Cerebellar cortex (tissue), 1 donor: ENCODE data around the gene CSN2.
"Not testable (repeated sequence)": the region's sequence is repeated elsewhere in the genome, so short reads cannot be mapped to it uniquely, and the experiment has no call there.

Experiments used
- DNase-seq: peaks from one replicate; pipeline ENCODE4 v3.0.0-alpha.2; 2015; ENCODE audit warnings: low spot score

CSN2 gene, protein sequence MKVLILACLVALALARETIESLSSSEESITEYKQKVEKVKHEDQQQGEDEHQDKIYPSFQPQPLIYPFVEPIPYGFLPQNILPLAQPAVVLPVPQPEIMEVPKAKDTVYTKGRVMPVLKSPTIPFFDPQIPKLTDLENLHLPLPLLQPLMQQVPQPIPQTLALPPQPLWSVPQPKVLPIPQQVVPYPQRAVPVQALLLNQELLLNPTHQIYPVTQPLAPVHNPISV

DNA sequence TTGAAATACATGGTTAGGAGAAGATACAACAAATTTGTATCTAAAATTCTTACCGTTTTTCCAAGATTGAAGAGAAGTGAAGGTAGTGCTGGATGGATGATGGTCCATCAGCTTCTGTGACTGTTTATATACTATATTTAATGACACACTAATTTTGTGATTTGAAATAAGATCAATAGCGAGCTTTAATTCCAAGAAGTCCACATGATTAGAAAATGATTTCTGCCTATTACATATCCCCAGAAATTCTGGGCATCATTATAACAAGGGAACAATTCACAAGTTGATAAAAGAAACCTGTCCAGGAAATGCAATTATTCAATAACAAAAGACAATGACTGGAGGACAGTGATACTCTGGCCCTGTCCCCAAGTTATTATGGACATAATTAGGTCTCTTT, at the start of gene CSN2:
Gene CSN2 (minus strand): TSS at position 101 of the 400 bp plus-strand sequence. CDS start 4,733 bp downstream, outside the sequence.
- DNase-seq, result no peak

DNA sequence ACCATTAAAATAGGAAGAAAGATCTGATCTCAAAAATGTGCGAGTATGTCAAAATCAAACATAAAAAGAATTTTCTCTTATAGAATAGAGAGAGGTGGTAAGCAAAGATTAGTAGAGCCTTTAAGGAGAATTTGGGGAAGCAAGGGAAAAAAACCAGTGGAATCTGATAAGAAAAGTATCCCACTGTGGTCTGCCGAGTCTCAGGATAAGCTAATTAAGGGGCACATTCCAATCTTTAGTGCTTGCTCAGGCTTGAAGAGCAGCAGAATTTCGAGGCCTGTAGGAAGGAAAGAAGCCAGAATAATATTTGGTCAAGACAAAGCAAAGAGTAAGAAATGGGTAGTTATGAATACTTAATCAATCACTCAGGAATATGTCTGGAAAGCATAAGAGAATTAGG, 43.2 kb upstream of the CSN2 start:
- no peak for DNase-seq

DNA sequence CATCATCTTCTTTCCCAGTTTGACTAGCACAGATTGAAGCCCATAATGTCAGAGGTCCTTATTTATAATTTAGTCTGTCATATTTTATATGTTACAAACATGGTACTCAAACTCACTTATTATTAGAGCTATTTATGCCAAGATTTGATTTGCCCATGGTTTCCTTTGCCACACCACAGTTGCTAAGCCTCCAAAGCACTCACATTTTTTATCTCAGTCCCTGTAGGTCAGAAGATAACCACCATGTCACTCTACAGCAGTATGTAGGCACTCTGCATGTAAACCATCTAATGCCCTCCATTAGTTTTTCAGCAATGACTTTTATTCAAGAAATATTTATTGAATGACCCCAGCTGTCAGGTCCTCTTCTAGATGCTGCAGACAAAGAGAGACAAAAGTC, 37.0 kb upstream of the CSN2 start:
- no peak for DNase-seq

DNA sequence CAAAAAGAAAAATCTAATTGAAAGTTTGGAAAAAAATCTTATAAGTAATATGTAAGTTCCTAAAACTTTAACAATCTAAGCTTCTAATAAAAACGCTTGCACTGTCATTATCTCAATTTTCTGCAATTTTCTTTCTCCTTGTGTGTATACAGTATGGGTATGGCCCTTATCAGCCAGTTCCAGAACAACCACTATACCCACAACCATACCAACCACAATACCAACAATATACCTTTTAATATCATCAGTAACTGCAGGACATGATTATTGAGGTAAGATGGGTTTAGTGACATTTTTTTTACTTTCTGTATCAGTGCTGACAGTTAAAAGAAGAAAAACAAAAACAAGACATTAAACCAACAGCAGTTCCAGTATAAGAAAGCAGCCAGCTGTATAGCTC, 35.2 kb upstream of the CSN2 start:
- DNase-seq, result no peak

DNA sequence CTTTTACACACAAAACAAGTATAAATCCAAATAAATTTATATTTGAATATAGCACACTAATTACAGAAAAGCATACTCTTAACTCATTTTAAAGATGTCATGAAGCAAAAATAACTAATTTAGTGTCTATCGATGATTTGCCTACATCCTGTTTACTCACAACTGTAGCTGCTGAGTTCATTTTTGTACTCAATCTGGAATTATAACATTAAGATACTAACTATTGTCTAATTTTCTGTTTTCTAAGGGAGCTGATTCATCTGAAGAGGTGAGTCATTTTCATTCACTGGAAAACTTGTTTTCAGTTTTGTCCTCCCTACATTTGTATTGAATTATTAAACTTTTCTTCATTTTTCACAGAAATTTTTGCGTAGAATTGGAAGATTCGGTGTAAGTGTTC, 33.9 kb upstream of the CSN2 start:
- no peak for DNase-seq

DNA sequence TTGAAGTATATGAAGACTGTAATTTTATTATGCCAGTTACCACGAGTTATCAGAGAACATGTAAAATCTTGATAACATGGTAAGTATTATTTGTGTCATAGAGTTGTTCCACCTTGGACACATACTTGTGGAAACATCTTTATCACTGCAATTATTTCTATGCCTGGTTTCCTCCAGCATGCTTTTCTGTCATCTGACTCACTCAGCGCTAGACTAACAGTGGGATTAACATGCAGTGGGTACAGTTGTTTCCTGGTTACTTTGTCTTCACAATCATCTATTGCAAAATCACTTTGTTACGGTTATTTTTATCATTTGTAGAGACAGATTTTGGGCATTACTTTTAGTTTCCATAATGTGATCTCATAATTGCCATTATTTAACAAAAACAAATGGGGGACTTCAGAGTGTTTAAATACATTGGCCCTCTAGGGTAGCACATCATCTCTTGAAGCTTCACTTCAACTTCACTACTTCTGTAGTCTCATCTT, 30.0 kb upstream of the CSN2 start, which contains the start of gene STATH:
Gene STATH (plus strand): TSS at position 441 of the 491 bp plus-strand sequence. CDS start 2,472 bp downstream, outside the sequence.
- DNase-seq, result no peak

DNA sequence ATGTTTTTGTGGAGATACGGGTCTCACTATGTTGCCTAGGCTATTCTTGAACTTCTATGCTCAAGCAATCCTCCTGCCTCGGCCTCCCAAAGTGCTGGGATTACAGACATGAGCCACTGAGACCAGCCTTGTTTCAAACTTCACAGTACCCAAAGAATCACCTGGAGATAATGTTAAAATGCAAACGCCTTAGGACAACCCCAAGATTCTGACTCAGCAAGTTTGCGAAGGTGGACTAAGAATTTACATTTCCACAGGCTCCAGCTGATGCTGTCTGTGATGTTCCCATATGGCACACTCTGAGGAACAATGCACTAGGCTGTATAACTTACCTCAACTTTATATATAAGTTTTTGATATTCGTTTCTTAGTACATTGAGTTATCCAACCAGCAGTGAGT, 29.3 kb upstream of the CSN2 start:
- no peak for DNase-seq

DNA sequence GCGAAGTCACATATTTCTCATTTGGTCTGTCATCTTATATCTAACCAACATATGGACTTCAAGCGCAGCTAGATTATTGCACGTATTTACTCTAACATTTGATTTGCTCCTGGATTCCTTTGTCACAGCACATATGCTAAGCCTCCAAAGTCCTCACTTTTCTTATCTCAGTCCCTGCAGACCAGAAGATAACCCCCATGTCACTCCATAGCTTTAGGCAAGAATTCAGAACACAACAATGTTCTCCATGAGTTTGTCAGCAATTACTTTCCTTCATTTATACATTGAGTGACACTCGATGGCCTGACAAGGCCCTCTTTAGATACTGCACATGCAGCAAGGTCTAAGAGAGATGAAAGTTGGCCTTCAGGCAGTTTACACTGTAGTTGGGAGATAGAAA, 25.5 kb upstream of the CSN2 start:
- no peak for DNase-seq

DNA sequence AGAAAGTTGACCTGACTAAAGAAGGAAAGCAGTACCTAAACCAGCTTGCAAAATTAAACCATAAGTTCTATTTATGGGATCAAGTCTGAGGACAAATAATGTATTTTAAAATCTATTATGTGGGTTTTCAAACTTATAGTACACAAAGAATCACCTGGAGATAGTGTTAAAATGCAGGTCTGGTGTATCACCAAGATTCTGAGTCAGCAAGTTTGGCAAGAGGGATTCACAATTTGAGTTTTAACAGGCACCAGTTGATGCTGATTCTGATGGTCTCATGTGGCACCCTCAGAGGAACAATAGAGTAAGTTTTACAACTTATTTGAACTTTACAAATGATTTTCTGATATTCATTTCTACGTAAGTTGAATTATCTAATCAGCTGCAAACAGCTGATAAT, 21.1 kb upstream of the CSN2 start:
- no peak for DNase-seq

DNA sequence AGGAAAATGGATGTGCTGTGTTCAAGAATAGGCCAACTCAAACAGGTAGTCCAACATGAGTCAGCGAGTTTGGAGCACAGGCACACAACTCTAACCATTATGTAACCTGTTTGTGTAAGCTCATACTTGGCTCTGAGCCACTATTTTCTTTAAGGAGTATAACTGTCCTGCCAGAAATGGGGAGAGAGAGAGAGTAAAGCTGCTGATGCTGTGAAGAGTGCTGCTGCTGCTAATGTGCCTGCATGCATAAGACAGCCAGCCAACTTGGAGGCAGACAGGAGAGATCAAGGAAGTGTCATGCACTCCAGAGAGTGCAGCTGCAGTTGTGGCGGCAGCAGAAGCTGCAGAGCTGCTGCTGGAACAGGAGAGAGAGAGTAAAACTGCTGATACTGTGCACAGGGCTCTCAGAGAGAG, 18.5 kb upstream of the CSN2 start:
- no peak for DNase-seq

DNA sequence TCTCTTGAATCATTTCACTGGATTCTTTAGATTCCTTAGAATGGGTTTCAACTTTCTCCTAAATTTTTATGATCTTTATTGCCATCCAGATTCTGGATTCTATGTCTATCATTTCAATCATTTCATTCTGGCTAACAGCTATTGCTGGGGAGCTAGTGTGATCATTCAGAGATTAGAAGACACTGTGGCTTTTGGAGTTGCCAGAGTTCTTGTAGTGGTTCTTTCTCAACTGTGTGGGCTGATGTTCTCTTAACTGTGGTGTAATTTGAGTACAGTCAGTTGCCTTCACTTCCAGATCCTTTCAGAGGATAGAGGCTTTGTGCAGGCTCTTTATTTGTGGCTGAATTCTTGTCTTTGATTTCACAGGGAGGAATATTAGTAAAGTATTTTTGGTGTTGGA, 12.1 kb upstream of the CSN2 start:
- DNase-seq, result no peak

DNA sequence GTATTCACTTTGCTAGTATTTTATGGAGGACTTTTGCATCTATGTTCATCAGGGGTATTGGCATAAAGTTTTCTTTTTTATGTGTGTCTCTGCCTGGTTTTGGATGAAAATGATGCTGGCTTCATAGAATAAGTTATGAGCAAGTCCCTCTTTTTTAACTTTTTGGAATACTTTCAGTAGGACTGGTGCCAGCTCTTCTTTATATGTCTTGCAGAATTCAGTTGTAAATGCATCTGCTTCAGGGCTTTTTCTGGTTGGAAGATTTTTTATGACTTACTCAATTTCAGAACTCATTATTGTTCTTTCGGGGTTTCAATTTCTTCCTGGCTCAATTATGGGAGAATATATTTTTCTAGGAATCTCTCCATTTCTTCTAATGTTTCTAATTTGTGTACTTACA, 9.1 kb upstream of the CSN2 start:
- DNase-seq, result no peak

DNA sequence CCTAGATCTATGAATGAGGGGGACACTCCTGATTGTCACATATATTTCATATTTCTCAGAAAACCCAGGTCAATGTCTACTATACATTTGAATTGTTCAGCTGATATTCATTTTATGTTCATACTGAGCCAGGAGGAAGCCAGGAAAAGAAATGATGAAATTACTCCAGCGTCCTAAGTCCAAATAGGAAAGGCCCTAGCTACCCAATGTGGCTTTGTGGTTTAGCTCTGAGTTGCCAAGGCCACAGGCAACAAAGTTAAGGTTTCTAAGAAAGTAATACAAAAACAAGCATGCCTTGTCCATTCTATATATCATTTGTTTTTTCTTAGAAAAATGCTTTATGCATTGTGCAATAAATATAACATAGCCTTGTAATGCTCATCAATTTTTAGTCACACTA, 4.5 kb upstream of the CSN2 start:
- no peak for DNase-seq

DNA sequence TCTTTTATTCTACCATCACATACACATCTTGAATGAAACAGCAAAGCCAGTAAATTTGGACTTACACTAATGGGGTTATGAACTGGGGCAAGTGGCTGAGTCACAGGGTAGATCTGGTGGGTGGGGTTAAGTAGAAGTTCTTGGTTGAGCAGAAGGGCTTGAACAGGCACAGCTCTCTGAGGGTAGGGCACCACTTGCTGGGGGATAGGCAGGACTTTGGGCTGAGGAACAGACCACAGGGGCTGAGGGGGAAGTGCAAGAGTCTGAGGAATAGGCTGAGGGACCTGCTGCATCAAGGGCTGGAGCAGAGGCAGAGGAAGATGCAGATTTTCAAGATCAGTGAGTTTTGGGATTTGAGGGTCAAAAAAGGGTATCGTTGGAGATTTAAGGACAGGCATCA, 8.3 kb downstream of the CSN2 start:
- no peak for DNase-seq

DNA sequence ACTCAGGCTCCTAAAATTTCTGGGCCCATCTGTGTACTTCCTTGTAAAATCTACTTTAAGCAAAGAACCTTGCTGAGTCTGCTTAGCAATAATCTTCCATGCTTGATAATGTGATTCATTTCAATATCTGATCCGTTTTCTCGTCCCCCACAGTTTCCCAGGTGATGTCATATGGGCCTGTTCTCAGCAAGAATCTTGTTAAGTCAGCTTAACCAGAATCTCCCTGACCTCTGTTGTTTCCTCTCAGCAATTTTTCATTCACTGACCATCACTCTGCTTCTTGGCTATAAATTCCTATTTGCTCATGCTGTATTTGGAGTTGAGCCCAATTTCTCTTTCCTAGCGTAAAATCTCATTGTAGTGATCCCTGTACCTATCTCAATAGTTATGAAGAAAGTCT, 13.9 kb downstream of the CSN2 start:
- no peak for DNase-seq

DNA sequence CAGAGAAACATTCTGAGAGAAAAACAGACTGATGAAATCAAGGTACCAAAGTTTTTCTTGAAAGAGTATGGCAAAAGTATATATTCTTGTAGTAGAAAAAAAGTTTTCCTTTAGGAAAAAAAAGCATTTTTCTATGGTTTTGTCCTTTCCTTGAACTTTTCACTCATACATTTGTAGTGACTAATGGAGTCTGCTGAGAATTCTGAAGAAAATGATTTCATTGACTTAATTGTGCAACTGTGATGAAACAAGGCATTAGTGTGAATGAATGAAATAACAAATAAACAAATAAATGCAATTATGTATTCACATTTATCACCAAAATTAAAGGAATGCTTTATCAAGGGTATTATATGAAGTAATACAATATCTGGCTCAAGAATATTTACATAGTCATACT, 29.0 kb downstream of the CSN2 start:
- DNase-seq, result no peak

DNA sequence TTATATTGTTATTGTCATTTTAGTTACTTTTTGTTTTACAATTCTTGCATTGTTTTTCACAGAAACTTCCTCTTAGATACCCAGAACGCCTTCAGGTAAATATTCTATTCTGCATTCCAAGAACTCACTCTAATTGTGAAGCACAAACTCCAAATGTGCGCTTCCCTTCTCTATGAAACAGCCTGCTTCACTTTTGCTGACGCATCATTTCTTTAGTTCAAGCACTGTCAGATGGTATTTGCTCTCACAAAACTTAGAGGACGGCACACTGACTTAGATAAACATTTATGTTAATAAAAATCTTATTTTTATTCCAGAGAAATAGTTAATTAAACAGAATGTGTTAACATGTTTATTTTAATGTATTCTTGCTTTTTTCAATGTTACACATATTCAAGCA, 31.4 kb downstream of the CSN2 start:
- no peak for DNase-seq

DNA sequence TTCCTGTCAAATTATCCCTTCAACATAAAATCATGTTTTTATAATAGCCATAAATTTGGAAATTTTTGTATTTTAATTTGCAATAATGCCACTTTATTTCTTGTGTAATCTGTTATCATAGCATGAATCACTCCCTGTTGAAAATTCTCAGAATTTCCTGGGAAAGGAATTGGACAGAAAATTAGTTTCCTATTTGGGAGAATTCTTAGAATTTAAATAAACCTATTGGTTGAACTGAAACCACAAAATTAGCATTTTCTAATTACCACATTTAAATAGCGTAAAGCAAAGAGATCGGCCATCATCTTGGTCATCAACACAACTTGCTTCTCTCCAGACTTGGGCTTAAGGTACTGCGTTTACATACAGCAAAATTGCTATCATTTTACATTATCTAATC, 34.8 kb downstream of the CSN2 start, which contains the start of gene CSN1S1:
Gene CSN1S1 (plus strand): TSS at position 301 of the 400 bp plus-strand sequence. CDS start 1,488 bp downstream, outside the sequence.
- DNase-seq, result no peak

DNA sequence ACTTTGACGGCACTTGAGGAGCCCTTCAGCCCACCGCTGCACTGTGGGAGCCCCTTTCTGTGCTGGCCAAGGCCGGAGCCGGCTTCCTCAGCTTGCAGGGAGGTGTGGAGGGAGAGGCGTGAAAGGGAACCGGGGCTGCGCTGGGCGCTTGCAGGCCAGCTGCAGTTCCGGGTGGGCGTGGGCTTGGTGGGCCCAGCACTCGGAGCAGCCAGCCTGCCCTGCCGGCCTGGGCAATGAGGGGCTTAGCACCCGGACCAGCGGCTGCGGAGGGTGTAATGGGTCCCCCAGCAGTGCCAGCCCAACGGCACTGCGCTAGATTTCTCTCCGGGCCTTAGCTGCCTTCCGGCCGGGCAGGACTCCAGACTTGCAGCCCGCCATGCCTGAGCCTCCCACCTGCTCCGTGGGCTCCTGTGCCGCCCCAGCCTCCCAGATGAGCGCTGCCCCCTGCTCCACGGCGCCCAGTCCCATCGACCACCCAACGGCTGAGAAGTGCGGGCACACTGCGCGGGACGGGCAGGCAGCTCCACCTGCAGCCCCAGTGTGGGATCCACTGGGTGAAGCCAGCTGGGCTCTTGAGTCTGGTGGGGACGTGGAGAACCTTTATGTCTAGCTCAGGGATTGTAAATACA, 41.6 kb downstream of the CSN2 start:
- not testable (repeated sequence) for DNase-seq

DNA sequence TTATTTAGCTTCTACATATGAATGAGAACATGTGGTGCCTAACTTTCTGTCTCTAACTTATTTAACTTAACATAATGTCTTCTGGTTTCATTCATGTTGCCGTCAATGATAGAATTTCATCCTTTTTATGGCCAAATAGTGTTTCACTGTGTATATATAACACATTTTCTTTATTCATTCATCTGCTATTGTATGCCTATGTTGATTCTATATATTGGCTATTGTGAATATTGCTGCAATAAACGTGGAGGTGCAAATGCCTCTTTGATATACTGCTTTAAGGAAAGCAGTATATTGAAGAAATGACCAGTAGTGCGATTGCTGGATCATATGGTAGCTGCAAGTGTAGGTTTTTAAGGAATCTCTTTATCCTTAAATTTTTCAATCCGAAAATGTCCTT, 44.7 kb downstream of the CSN2 start:
- no peak for DNase-seq

DNA sequence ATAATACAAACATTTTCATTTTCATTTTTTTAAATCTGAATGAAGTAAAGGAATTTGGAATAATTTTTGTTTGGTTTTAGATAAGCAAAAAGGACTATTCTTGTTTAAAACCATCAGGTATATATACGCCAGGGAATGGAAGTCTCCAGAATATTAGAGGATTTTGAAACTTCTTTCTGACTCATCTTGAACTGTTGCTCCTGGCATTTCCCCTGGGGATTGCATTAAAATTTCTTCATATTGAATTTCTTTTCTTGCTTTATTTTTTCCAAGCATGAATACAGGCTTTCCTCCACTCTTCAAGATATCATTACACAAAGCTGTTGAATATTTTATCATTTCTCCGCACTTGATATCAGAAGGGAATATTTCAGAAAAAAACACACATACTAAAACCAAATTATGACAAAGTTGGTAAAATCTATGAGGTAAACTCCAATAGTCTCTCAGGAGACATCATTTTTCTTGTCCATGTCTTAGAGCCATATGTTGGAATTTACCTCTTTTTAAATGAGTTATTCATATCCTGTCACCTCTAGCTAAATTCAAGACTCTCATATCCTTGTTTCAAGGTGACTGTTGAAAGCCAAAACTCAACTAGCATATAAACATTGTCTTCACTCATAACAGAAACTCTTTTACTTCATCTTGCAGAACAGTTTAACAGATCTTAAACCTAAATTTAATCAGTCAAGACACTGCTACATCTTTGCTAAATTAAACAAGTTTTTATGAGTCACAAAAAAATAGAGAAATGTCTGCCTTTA, 55.3 kb downstream of the CSN2 start:
- no peak for DNase-seq

DNA sequence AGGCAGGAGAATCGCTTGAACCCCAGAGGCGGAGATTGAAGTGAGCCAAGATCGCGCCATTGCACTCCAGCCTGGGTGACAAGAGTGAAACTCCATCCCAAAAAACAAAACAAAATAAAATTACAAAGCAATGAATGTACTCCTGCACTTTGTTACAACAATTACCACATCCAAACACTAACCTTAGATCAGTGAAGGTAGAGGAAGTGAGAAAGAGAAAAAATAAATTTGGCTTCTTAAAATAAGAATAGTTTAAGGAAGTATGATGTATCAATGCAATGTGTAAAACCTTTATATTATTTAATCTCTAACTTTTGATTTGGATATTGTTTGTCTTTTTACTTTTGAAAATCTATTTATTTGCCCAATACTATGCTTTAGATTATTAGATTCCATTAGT, 56.3 kb downstream of the CSN2 start:
- no peak for DNase-seq

DNA sequence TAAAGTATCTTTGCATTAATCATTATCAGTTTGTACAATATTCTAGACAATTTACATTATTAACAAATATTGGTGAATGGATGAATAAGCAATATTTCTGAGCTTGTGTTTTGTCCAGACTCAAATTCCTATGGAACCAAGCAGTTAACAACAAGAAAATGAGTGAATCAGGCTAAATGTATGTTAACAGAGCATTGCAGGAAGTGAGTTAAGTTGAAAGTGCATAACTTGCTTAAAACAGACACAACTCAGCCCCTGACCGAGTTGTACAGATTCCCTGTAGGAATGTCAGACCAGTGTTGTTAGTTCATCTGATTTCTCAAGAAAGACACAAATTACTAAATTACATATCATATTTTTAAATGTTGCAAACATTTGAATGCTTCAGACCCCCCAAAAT, 58.4 kb downstream of the CSN2 start:
- DNase-seq, result no peak
